GM12878 (cell line): ENCODE measurements around the gene GGNBP2. TPM values are rescaled to one million over a fixed set of nuclear protein-coding genes. Genes with fewer than 3 reads are reported as not detected.
A peak's percentile ranks its signal among the peaks of the same experiment; 100 is the strongest.

Experiments
- ATAC-seq: fragments of 200-7000 bp; cut with Tn5 transposase; 3 replicates; pipeline ENCODE4 v1.9.1; 2020; ENCODE audit warnings: mild to moderate bottlenecking, moderate library complexity
- Bru-seq: library from RNA; stranded (reverse); fragments of 400-500 nt; gene quantifications from one replicate; lab custom pipeline; 2021; lab: Mats Ljungman, UMichigan
- BruChase-seq, 2 experiments: library from RNA; stranded (reverse); fragments of 400-500 nt; gene quantifications; one replicate each; lab custom pipeline; 2021; lab: Mats Ljungman, UMichigan
- BruUV-seq: library from RNA; stranded (reverse); fragments of 400-500 nt; replicated peaks from 2 replicates; lab custom pipeline; 2021; lab: Mats Ljungman, UMichigan
- CTCF ChIA-PET: fragments of 300-600 bp; sonication (Branson Sonifier 250); formaldehyde crosslinking; extraction: SDS; loops from one replicate; lab custom pipeline; 2021; ENCODE audit warnings: inconsistent platforms; lab: Yijun Ruan, JAX
- POLR2A ChIA-PET: fragments of 350-600 bp; formaldehyde crosslinking; extraction: SDS; loops from one replicate; lab custom pipeline; 2021; ENCODE audit warnings: inconsistent platforms; lab: Charles Lee
- RAD21 ChIA-PET: fragments of 300-600 bp; sonication (Branson Sonifier 250); formaldehyde crosslinking; loops from one replicate; lab custom pipeline; 2023; ENCODE audit warnings: antibody characterized with exemption; ENCODE audit not compliant: unreplicated experiment; lab: Charles Lee
- SMC1A ChIA-PET: fragments of 300-600 bp; sonication (Branson Sonifier 250); formaldehyde crosslinking; loops from one replicate; lab custom pipeline; 2023; ENCODE audit not compliant: unreplicated experiment, uncharacterized antibody; lab: Charles Lee
- DNase-seq: peaks from one replicate; pipeline ENCODE4 v3.0.0-alpha.2; 2011; ENCODE audit warnings: low read depth, low spot score
- FAIRE-seq: peaks from 3 replicates; lab custom pipeline; 2011; peaks lifted over from hg19 to GRCh38; lab: Jason Lieb, UNC
- H2AFZ ChIP-seq: 2 replicates; pipeline ENCODE4 v1.6.0; 2011; ENCODE audit warnings: low read depth, low read length, control low read depth; ENCODE audit not compliant: control insufficient read depth
- H3K27ac ChIP-seq: 2 replicates; pipeline ENCODE4 v1.5.1; 2011; ENCODE audit warnings: control low read depth; ENCODE audit not compliant: control insufficient read depth, insufficient read depth
- H3K27me3 ChIP-seq, 2 experiments: replicated peaks in 1 of 2; 2 replicates each; pipeline versions ENCODE4 v1.6.0 to v1.6.1; 2011; ENCODE audit warnings: low read length in 1 of 2; ENCODE audit not compliant: control insufficient read depth in 2 of 2, insufficient read depth in 2 of 2
- H3K36me3 ChIP-seq, 2 experiments: 2 replicates each; pipeline ENCODE4 v1.5.1; 2011; ENCODE audit warnings: low read length in 1 of 2; ENCODE audit not compliant: control insufficient read depth in 2 of 2, insufficient read depth in 2 of 2
- H3K4me1 ChIP-seq: 2 replicates; pipeline ENCODE4 v1.6.1; 2011; ENCODE audit warnings: mild to moderate bottlenecking, low read length, moderate library complexity, mixed read lengths; ENCODE audit not compliant: control insufficient read depth, insufficient read depth
- H3K4me2 ChIP-seq: 2 replicates; pipeline ENCODE4 v1.6.0; 2011; ENCODE audit warnings: control low read depth; ENCODE audit not compliant: control insufficient read depth, insufficient read depth
- H3K4me3 ChIP-seq: fragments of 200-600 bp; sonication (generic); 2 replicates; pipeline ENCODE4 v1.5.1; 2016
- H3K79me2 ChIP-seq: 2 replicates; pipeline ENCODE4 v1.6.0; 2011; ENCODE audit warnings: low read length; ENCODE audit not compliant: control insufficient read depth, insufficient read depth
- H3K9ac ChIP-seq: 2 replicates; pipeline ENCODE4 v1.8.0; 2011; ENCODE audit warnings: low read length, control low read depth, mixed read lengths; ENCODE audit not compliant: control insufficient read depth, insufficient read depth
- H3K9me3 ChIP-seq: replicated peaks from 3 replicates; pipeline ENCODE4 v1.5.1; 2011; ENCODE audit warnings: mild to moderate bottlenecking, low read length; ENCODE audit not compliant: control insufficient read depth, insufficient read depth
- H4K20me1 ChIP-seq: 2 replicates; pipeline ENCODE4 v1.6.0; 2011; ENCODE audit not compliant: control insufficient read depth, insufficient read depth
- CHD1 ChIP-seq: IDR thresholded peaks from 2 replicates; pipeline ENCODE4 v1.6.1; 2012; ENCODE audit warnings: low read depth, low read length, improper control_type of control experiment
- CHD2 ChIP-seq: IDR thresholded peaks from 2 replicates; pipeline ENCODE4 v1.6.1; 2011; ENCODE audit warnings: low read depth, low read length, improper control_type of control experiment, borderline replicate concordance
- CREB1 ChIP-seq: IDR thresholded peaks from 2 replicates; pipeline ENCODE4 v1.6.1; 2012; ENCODE audit warnings: low read depth, mild to moderate bottlenecking, inconsistent platforms
- EED ChIP-seq: sonication (generic); IDR thresholded peaks from 2 replicates; pipeline ENCODE4 v1.6.1; 2016; ENCODE audit warnings: antibody characterized with exemption, low read depth
- LARP7 ChIP-seq: fragments of 450-650 bp; IDR thresholded peaks from 2 replicates; pipeline ENCODE4 v1.6.1; 2017; ENCODE audit warnings: mild to moderate bottlenecking
- RELA ChIP-seq: fragments of 450-650 bp; IDR thresholded peaks from 2 replicates; pipeline ENCODE4 v1.8.0; 2014; ENCODE audit warnings: borderline replicate concordance; ENCODE audit not compliant: partially characterized antibody
- TBL1XR1 ChIP-seq: IDR thresholded peaks from 2 replicates; pipeline ENCODE4 v1.6.1; 2012; ENCODE audit warnings: low read depth, low read length, improper control_type of control experiment
- WGBS: methylation state at CpG from one replicate; pipeline ENCODE4 v1.1.6; 2016; ENCODE audit warnings: low lambda C conversion rate; ENCODE audit not compliant: insufficient replicate concordance, insufficient coverage; ENCODE audit errors: missing lambda C conversion rate; 5-methylcytosine and 5-hydroxymethylcytosine counted together
- in situ Hi-C: fragments of 300-500 bp; cut with MboI; formaldehyde crosslinking; loops from 9 replicates; pipeline ENCODE4 v1.14.3; 2018; ENCODE audit warnings: mixed read lengths
- intact Hi-C: fragments of 100-400 bp; cut with micrococcal nuclease; formaldehyde crosslinking; loops from one replicate; pipeline ENCODE4 v1.14.2; 2022; ENCODE audit not compliant: unreplicated experiment
- long read RNA-seq, 2 experiments: library from polyadenylated mRNA; unstranded; transcript quantifications; one replicate each; pipeline ENCODE4 v2.0.0, GENCODE V29; 2019 to 2020
- polyA minus RNA-seq, 3 experiments: library from RNA; depleted of rRNA, polyadenylated mRNA; stranded (reverse); fragments of >200 nt; gene quantifications; 2 replicates each; pipeline ENCODE4 v1.2.3, GENCODE V29; 2011
- polyA plus RNA-seq, 11 experiments: library from polyadenylated mRNA; depleted of rRNA in 4 of 11; unstranded in 6 of 11; stranded (reverse) in 5 of 11; fragments of >200 nt; fragmentation: Nextera tagmentation in 4 of 11; fragmentation: Illumina TruSeq in 1 of 11; extraction: Ambion mirVana in 4 of 11; extraction: Trizol in 1 of 11; gene quantifications; 1 replicate in 1 of 11; 2 replicates in 10 of 11; pipeline versions ENCODE4 v1.2.1 to v1.2.3, GENCODE V29; 2011 to 2016; ENCODE audit warnings: inconsistent platforms in 2 of 11, missing spikeins in 2 of 11, low read depth in 1 of 11
- total RNA-seq, 4 experiments: library from RNA; depleted of rRNA in 3 of 4; stranded (reverse); fragments of >200 nt in 3 of 4; fragmentation: Illumina TruSeq in 1 of 4; extraction: Trizol in 1 of 4; gene quantifications; 2 replicates each; pipeline versions ENCODE4 v1.2.1 to v1.2.3, GENCODE V29; 2013 to 2021
- TF ChIP-seq, protein P1 (sequence below), 3 experiments: IDR thresholded peaks in 2 of 3; conservative IDR thresholded peaks in 1 of 3; 2 replicates each; pipeline ENCODE4 v1.5.1; 2011; ENCODE audit warnings: low read depth in 3 of 3, low read length in 3 of 3, mild to moderate bottlenecking in 3 of 3, control low read depth in 2 of 3, moderate library complexity in 2 of 3, inconsistent platforms in 1 of 3, mixed read lengths in 1 of 3; ENCODE audit not compliant: control insufficient read depth in 2 of 3, insufficient read depth in 1 of 3; ENCODE audit errors: extremely low read depth in 1 of 3
- TF ChIP-seq, protein P2 (sequence below): fragments of 450-650 bp; IDR thresholded peaks from 2 replicates; pipeline ENCODE4 v1.6.1; 2017; ENCODE audit warnings: antibody characterized with exemption, mild to moderate bottlenecking, moderate library complexity

Gene GGNBP2, protein sequence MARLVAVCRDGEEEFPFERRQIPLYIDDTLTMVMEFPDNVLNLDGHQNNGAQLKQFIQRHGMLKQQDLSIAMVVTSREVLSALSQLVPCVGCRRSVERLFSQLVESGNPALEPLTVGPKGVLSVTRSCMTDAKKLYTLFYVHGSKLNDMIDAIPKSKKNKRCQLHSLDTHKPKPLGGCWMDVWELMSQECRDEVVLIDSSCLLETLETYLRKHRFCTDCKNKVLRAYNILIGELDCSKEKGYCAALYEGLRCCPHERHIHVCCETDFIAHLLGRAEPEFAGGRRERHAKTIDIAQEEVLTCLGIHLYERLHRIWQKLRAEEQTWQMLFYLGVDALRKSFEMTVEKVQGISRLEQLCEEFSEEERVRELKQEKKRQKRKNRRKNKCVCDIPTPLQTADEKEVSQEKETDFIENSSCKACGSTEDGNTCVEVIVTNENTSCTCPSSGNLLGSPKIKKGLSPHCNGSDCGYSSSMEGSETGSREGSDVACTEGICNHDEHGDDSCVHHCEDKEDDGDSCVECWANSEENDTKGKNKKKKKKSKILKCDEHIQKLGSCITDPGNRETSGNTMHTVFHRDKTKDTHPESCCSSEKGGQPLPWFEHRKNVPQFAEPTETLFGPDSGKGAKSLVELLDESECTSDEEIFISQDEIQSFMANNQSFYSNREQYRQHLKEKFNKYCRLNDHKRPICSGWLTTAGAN
- 121 and 134 TPM in 2 replicates for total RNA-seq (2013; cell fraction: nucleolus; rRNA removed)
- 46.7 and 54.2 TPM in 2 replicates for total RNA-seq (2014; rRNA removed)
- 61.5 and 62.2 TPM in 2 replicates for total RNA-seq (2014; rRNA removed; fragmentation: Illumina TruSeq; extraction: Trizol)
- 49.9 and 54.4 TPM in 2 replicates for total RNA-seq (2021)
- 33.7 TPM for polyA plus RNA-seq (2011; ENCODE audit: low read depth)
- 75.2 and 82.0 TPM in 2 replicates for polyA plus RNA-seq (2011; rRNA removed)
- polyA plus RNA-seq (2011; cell fraction: cytosol; rRNA removed): 58.5 and 61.0 TPM in 2 replicates
- 94.2 and 94.6 TPM in 2 replicates for polyA plus RNA-seq (2011; cell fraction: nucleus; rRNA removed)
- polyA plus RNA-seq (2012): 38.7 and 52.0 TPM in 2 replicates
- polyA plus RNA-seq (2014; fragmentation: Illumina TruSeq; extraction: Trizol): 72.3 and 85.6 TPM in 2 replicates
- polyA plus RNA-seq (2014; fragmentation: Nextera tagmentation; extraction: Ambion mirVana): 10 to 100 TPM; 36.3 to 36.4 TPM
- 51.3 and 53.3 TPM in 2 replicates for polyA plus RNA-seq (2014; rRNA removed)
- 10 to 100 TPM; 40.2 to 41.3 TPM for polyA plus RNA-seq (2016; fragmentation: Nextera tagmentation; extraction: Ambion mirVana)
- 76.2 and 103 TPM in 2 replicates for polyA minus RNA-seq (2011; rRNA and poly(A)+ RNA removed)
- polyA minus RNA-seq (2011; cell fraction: cytosol; rRNA and poly(A)+ RNA removed): 12.8 and 20.0 TPM in 2 replicates
- polyA minus RNA-seq (2011; cell fraction: nucleus; rRNA and poly(A)+ RNA removed): 30.2 and 49.7 TPM in 2 replicates
- Bru-seq, nascent RNA: percentile 88 among the genes with signal in this experiment
- BruChase-seq, experiment 1, labeled RNA remaining after a 6-hour chase: percentile 83 among the genes with signal in this experiment
- percentile 90 among the genes with signal in this experiment for BruChase-seq, experiment 2, labeled RNA remaining after a 2-hour chase
- long read RNA-seq, experiment 1, partial matches to known transcripts: 22 of 37 reads
- long read RNA-seq, experiment 1, other reads (novel, unspliced or antisense): 12 of 37 reads
- long read RNA-seq, experiment 2, partial matches to known transcripts: 50 of 70 reads
- long read RNA-seq, experiment 2, other reads (novel, unspliced or antisense): 19 of 70 reads

DNA sequence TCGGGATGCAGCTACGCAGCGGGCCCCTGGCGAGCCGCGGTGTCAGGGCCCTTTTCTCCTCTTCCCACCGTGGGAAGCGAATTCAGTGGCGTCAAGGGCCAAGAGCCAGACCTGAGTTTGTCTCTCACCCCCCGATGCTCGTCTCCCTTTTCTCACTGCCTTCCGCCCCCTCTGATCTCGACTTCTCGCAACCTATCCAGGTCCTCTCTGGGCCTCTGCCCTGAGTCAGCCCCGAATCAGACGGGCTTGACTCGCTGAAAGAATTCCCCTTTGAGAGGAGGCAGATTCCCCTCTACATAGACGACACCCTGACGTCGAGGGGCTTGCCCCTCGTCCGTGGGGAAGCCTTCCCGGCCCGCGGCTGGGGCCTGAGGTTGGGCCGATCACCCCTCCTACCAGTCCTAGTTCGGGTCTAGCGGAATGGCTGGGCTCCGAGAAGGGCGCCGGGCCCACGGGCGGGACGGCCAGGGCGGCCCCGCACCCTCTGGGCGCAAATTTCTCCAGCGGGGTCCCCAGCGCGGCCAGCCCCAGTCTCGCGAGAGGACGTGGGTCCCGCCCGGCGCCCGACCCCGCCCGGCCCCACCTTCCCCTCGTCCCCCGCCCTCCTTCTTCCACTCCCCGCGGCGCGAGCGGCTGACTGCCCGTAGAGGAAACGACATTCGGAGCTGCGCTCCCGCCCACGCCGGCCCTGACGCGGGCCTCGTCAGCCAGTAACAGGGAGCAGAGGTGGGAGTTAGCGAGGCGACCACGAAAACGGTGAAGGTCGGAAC, at the start of gene GGNBP2:
TSS of gene GGNBP2 (plus strand) at position 613 of the 770 bp plus-strand sequence. CDS start 806 bp downstream, outside the sequence.
- intact Hi-C loops (loop anchor here (1.0 to 5.0 kb wide), 2 partner anchors 8 to 58 kb away; partner anchors contain the start of gene MRM1), in situ Hi-C loops (no loop called here)
- POLR2A ChIA-PET: interaction anchor here (0.6 to 4.9 kb wide), 9 partner anchors 8 to 736 kb away, joined by 3 to 28 read pairs (median 5); partner anchors contain the start of genes DHRS11, MRM1, MYO19 and PIGW
- SMC1A ChIA-PET: interaction anchor here (1.0 to 1.4 kb wide), 4 partner anchors 20 to 59 kb away, joined by 3 to 9 read pairs (median 4); partner anchors contain the start of gene MRM1
- Histone ChIP-seq H3K79me2 (peaks cover 50% of the 10 kb centered on the region), H3K9me3 (no peaks in the 10 kb centered on the region), H3K27me3 (no peaks in the 10 kb centered on the region), H3K4me3 (peak within 1 kb of the TSS; percentile 89), H3K27ac (peak within 1 kb of the TSS; percentile 90), H3K9ac (peak within 1 kb of the TSS; percentile 95), H3K4me1 (0 out of 2 replicates have a peak, but pooled peaks cover 3% of the 10 kb centered on the region), H2AFZ (peak within 1 kb of the TSS; percentile 89), H3K4me2 (peak within 1 kb of the TSS; percentile 66), H4K20me1 (no peaks in the 10 kb centered on the region), H3K36me3 (no peaks in the 10 kb centered on the region)
- under 1% methylated on average over 45 of the region's 71 CpGs for WGBS
- ATAC-seq (peak; percentile 80), FAIRE-seq (no peak), DNase-seq (peak; percentile 66)
- CTCF ChIA-PET: interaction anchor here (0.7 to 4.6 kb wide), 8 partner anchors 10 to 732 kb away, joined by 3 to 34 read pairs (median 3); partner anchors contain the start of gene MRM1
- TSS peak; percentile 93 for BruUV-seq
- RAD21 ChIA-PET: interaction anchor here (0.6 to 2.3 kb wide), 6 partner anchors 9 to 666 kb away, joined by 3 to 15 read pairs (median 4); partner anchors contain the start of genes MRM1, MYO19 and PIGW
- TF ChIP-seq TBL1XR1 (peak; percentile 20; the same call in 1 of the 2 replicates), CHD2 (peak; percentile 97), CREB1 (peak; percentile 55; the same call in 1 of the 2 replicates), EED (0 out of 2 replicates have a peak, but pooled peaks have one; percentile 47), LARP7 (peak; percentile 60), RELA (no peak), CHD1 (no peak)
- TF ChIP-seq, protein P1, sequence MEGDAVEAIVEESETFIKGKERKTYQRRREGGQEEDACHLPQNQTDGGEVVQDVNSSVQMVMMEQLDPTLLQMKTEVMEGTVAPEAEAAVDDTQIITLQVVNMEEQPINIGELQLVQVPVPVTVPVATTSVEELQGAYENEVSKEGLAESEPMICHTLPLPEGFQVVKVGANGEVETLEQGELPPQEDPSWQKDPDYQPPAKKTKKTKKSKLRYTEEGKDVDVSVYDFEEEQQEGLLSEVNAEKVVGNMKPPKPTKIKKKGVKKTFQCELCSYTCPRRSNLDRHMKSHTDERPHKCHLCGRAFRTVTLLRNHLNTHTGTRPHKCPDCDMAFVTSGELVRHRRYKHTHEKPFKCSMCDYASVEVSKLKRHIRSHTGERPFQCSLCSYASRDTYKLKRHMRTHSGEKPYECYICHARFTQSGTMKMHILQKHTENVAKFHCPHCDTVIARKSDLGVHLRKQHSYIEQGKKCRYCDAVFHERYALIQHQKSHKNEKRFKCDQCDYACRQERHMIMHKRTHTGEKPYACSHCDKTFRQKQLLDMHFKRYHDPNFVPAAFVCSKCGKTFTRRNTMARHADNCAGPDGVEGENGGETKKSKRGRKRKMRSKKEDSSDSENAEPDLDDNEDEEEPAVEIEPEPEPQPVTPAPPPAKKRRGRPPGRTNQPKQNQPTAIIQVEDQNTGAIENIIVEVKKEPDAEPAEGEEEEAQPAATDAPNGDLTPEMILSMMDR (IDR thresholded peaks at IDR 0.05 in 2 of 3, conservative IDR thresholded peaks at IDR 0.05 in 1 of 3; ENCODE audit: control insufficient read depth in 2 of 3, extremely low read depth in 1 of 3, insufficient read depth in 1 of 3, low read depth in 3 of 3, low read length in 3 of 3): no peak
- TF ChIP-seq, protein P2, sequence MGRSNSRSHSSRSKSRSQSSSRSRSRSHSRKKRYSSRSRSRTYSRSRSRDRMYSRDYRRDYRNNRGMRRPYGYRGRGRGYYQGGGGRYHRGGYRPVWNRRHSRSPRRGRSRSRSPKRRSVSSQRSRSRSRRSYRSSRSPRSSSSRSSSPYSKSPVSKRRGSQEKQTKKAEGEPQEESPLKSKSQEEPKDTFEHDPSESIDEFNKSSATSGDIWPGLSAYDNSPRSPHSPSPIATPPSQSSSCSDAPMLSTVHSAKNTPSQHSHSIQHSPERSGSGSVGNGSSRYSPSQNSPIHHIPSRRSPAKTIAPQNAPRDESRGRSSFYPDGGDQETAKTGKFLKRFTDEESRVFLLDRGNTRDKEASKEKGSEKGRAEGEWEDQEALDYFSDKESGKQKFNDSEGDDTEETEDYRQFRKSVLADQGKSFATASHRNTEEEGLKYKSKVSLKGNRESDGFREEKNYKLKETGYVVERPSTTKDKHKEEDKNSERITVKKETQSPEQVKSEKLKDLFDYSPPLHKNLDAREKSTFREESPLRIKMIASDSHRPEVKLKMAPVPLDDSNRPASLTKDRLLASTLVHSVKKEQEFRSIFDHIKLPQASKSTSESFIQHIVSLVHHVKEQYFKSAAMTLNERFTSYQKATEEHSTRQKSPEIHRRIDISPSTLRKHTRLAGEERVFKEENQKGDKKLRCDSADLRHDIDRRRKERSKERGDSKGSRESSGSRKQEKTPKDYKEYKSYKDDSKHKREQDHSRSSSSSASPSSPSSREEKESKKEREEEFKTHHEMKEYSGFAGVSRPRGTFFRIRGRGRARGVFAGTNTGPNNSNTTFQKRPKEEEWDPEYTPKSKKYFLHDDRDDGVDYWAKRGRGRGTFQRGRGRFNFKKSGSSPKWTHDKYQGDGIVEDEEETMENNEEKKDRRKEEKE: no peak
